Measurements from ENCODE around the gene WAPL. TPM values are rescaled to one million over a fixed set of nuclear protein-coding genes. Genes with fewer than 3 reads are reported as not detected.
"Not testable (repeated sequence)": the region's sequence is repeated elsewhere in the genome, so short reads cannot be mapped to it uniquely, and the experiment has no call there.

WAPL gene
- polyA plus RNA-seq, 1 donor from 2014 or later = 30.6 TPM

- H3K36me3 ChIP-seq (ENCODE audit: insufficient read depth, low read length); H3K4me3 ChIP-seq (ENCODE audit: low read length); H3K4me2 ChIP-seq (ENCODE audit: low read length); H4K20me1 ChIP-seq (ENCODE audit: insufficient read depth); H3K9ac ChIP-seq (ENCODE audit: low read length); H3K9me2 ChIP-seq (ENCODE audit: insufficient read depth, low read length); H2AFZ ChIP-seq (ENCODE audit: low read depth, low read length); H3K27me3 ChIP-seq (ENCODE audit: insufficient read depth, low read depth, low read length); H3F3A ChIP-seq (ENCODE audit: insufficient read depth, low read length, poor library complexity, severe bottlenecking); H3K27ac ChIP-seq (ENCODE audit: low read length); H3K9me3 ChIP-seq (ENCODE audit: low read length): not testable (repeated sequence)
- peaks cover 21% of the 10 kb centered on the region for H3K79me2 ChIP-seq (replicated peaks; ENCODE audit: insufficient read depth, low read length)
Observed at GRCh38 chr10:86525713-86526112, 4.1 kb upstream of the WAPL start.

GRCh38 chr10:86524225-86524962, 2.8 kb upstream of the WAPL start:
- H3K27ac ChIP-seq (ENCODE audit: low read length) = no peak overlapping the region
- no peaks in the 10 kb centered on the region for H3K36me3 ChIP-seq (ENCODE audit: insufficient read depth, low read length)
- H3K9me3 ChIP-seq (ENCODE audit: low read length) = no peaks in the 10 kb centered on the region
- TF ChIP-seq MXI1 (conservative IDR thresholded peaks at IDR 0.05; ENCODE audit: poor library complexity, severe bottlenecking) = no peak
- TF ChIP-seq EZH2 (IDR thresholded peaks at IDR 0.05; ENCODE audit: borderline replicate concordance, insufficient read depth, low read length, poor library complexity, severe bottlenecking) = no peak
- TF ChIP-seq REST (IDR thresholded peaks at IDR 0.05; ENCODE audit: borderline replicate concordance) = no peak
- TF ChIP-seq EP300 (conservative IDR thresholded peaks at IDR 0.05; ENCODE audit: poor library complexity, severe bottlenecking) = no peak
- no peak for TF ChIP-seq CTCF (IDR thresholded peaks at IDR 0.05; ENCODE audit: poor library complexity, severe bottlenecking)
- TF ChIP-seq SMC3 (conservative IDR thresholded peaks at IDR 0.05; ENCODE audit: poor library complexity) = no peak
- TF ChIP-seq RAD21 (conservative IDR thresholded peaks at IDR 0.05) = no peak
- TF ChIP-seq POLR2AphosphoS5 (IDR thresholded peaks at IDR 0.05) = no peak
- TF ChIP-seq TAF1 (IDR thresholded peaks at IDR 0.05; ENCODE audit: low read depth) = no peak
- peak overlapping the region; percentile 96 for H3K4me3 ChIP-seq (ENCODE audit: low read length)
- H3K9me2 ChIP-seq (ENCODE audit: insufficient read depth, low read length) = no peaks in the 10 kb centered on the region
- H3K79me2 ChIP-seq (replicated peaks; ENCODE audit: insufficient read depth, low read length) = peaks cover 35% of the 10 kb centered on the region
- H2AFZ ChIP-seq (ENCODE audit: low read depth, low read length) = no peak overlapping the region
- H3K27me3 ChIP-seq (ENCODE audit: insufficient read depth, low read depth, low read length) = no peaks in the 10 kb centered on the region
- no peaks in the 10 kb centered on the region for H4K20me1 ChIP-seq (ENCODE audit: insufficient read depth)
- no peak overlapping the region for H3K4me2 ChIP-seq (ENCODE audit: low read length)
- H3F3A ChIP-seq (ENCODE audit: insufficient read depth, low read length, poor library complexity, severe bottlenecking) = no peaks in the 10 kb centered on the region
- H3K9ac ChIP-seq (ENCODE audit: low read length) = no peak overlapping the region

Measured in neural cell (in vitro differentiated cells).